ENCODE results near the gene NOVA1.

Gene NOVA1

DNA sequence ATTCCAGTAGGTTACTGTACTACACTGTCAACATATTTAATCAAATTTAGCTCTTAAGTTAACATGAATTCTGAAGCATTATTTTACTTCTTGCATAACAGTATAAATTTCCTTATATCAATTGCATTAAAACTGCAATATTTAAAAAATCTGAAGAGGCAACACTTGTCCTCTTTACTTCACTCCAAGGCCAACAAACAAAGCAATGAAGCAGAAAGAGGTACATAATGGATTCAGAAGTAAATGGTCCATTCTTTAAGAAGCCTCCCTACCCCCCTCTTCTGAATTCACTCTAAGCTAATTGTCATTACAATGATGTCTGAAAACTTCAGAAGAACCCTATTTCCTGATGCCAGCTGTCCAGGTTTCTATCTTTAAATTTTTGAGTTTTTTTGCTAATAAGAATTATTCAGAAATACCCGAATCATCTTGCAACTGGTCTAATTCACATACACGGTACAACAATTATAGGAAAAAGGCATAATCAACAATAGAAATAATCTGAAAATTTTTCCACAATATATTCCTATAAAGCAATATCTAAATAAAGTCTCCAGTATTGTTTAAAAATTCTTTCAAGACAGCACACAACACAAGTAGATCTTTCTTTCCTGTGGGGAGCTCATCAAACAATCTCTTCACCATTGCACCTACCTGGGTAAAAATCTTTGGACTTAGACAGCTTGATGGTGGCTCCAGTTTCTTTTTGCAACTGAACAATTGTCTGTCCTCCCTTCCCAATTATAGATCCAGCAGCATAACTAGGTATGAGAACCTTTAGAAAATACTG lies 2.9 kb downstream of the NOVA1 start:
- Histone ChIP-seq H3K27ac (ENCODE audit: low read depth in 2 of 2, low read length in 2 of 2) (no peak overlapping the region), H3K27me3 (ENCODE audit: control insufficient read depth in 2 of 2, insufficient read depth in 2 of 2, low read length in 2 of 2) (no peaks in the 10 kb centered on the region), H3K4me3 (ENCODE audit: low read length in 2 of 2) (peak overlapping the region in 1 of 2 donors; percentile 27), H3K9me3 (ENCODE audit: control insufficient read depth in 2 of 2, low read length in 2 of 2) (no peaks in the 10 kb centered on the region), H3K9ac (ENCODE audit: low read depth in 1 of 2, low read length in 2 of 2) (no peak overlapping the region), H3K4me1 (ENCODE audit: control insufficient read depth in 2 of 2, insufficient read depth in 2 of 2, low read length in 2 of 2) (peaks cover 0 to 4% of the 10 kb centered on the region in 2 donors), H3K36me3 (ENCODE audit: control insufficient read depth in 2 of 2, insufficient read depth in 2 of 2, low read length in 2 of 2) (no peaks in the 10 kb centered on the region)

DNA sequence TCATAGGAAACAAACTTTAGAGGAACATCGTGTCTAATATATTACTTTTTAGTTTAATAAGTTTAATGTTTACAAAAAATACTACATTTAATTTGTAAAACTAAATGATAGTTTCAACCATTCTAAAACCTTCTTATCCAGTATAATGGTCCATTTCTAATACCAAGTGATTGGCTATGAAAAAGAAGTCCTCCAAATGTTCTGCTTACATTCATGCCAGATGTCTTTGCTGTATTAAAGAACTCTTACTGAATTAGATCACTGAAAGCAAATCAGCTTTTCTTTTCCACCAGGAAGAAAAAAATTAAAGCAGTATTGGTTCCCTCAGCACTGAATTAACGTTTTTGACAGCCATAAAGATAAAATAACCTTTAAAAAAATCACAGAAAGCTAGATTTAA lies 3.7 kb downstream of the NOVA1 start:
- H3K9ac ChIP-seq (ENCODE audit: low read depth in 1 of 2, low read length in 2 of 2), result no peak overlapping the region
- no peaks in the 10 kb centered on the region for H3K9me3 ChIP-seq (ENCODE audit: control insufficient read depth in 2 of 2, low read length in 2 of 2)
- H3K4me1 ChIP-seq (ENCODE audit: control insufficient read depth in 2 of 2, insufficient read depth in 2 of 2, low read length in 2 of 2), result peaks cover 0 to 4% of the 10 kb centered on the region in 2 donors
- no peaks in the 10 kb centered on the region for H3K27me3 ChIP-seq (ENCODE audit: control insufficient read depth in 2 of 2, insufficient read depth in 2 of 2, low read length in 2 of 2)
- no peak overlapping the region for H3K27ac ChIP-seq (ENCODE audit: low read depth in 2 of 2, low read length in 2 of 2)
- no peak overlapping the region for H3K4me3 ChIP-seq (ENCODE audit: low read length in 2 of 2)
- H3K36me3 ChIP-seq (ENCODE audit: control insufficient read depth in 2 of 2, insufficient read depth in 2 of 2, low read length in 2 of 2), result no peaks in the 10 kb centered on the region

DNA sequence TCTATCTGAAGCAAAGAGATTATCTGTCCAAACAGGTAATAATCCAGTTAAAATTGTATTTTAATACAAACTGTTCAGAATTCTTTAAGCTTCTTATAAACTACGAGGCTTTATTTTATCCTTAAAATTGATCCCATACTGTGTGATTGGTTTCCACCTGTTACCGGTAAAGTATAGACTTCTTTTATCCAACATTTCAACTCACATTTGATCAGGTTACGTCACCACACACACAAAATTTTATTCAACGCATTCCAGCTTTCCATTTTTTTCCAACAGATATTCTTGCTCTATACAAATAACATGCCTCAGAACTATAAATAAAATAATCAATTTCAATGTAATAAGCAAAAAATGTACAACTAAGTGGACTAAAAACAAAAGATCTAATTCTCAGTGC lies 4.5 kb downstream of the NOVA1 start:
- no peak overlapping the region for H3K27ac ChIP-seq (ENCODE audit: low read depth in 2 of 2, low read length in 2 of 2)
- no peaks in the 10 kb centered on the region for H3K27me3 ChIP-seq (ENCODE audit: control insufficient read depth in 2 of 2, insufficient read depth in 2 of 2, low read length in 2 of 2)
- no peak overlapping the region for H3K4me3 ChIP-seq (ENCODE audit: low read length in 2 of 2)

DNA sequence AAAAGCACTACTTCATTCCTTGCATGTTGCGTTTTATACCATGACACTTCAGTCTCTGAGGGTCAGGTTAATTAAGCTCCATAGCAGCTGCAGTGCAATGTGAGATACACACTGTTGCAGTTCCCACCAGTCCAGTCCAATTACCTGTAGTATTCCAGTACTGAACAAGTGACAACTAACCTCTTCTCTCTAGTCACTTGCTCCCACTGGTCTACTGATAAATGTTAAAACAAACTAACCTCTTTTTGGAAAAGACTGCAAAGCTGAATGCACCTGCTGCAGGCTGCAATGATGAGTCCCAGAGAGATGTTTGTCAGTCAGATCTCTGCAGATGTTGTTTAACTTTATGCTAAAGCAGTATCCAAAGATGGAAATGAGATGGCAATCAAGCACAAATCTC lies 7.9 kb downstream of the NOVA1 start:
- H3K4me1 ChIP-seq (ENCODE audit: control insufficient read depth in 2 of 2, insufficient read depth in 2 of 2, low read length in 2 of 2), result no peaks in the 10 kb centered on the region
- H3K4me3 ChIP-seq (ENCODE audit: low read length in 2 of 2), result no peak overlapping the region
- no peaks in the 10 kb centered on the region for H3K9me3 ChIP-seq (ENCODE audit: control insufficient read depth in 2 of 2, low read length in 2 of 2)
- H3K27ac ChIP-seq (ENCODE audit: low read depth in 2 of 2, low read length in 2 of 2), result no peak overlapping the region
- H3K36me3 ChIP-seq (ENCODE audit: control insufficient read depth in 2 of 2, insufficient read depth in 2 of 2, low read length in 2 of 2), result no peaks in the 10 kb centered on the region
- no peak overlapping the region for H3K9ac ChIP-seq (ENCODE audit: low read depth in 1 of 2, low read length in 2 of 2)
- H3K27me3 ChIP-seq (ENCODE audit: control insufficient read depth in 2 of 2, insufficient read depth in 2 of 2, low read length in 2 of 2), result no peaks in the 10 kb centered on the region

More for the DNA sequence above, 4.5 kb downstream of the NOVA1 start:
- Histone ChIP-seq H3K36me3 (ENCODE audit: control insufficient read depth in 2 of 2, insufficient read depth in 2 of 2, low read length in 2 of 2) (no peaks in the 10 kb centered on the region), H3K9me3 (ENCODE audit: control insufficient read depth in 2 of 2, low read length in 2 of 2) (no peaks in the 10 kb centered on the region), H3K4me1 (ENCODE audit: control insufficient read depth in 2 of 2, insufficient read depth in 2 of 2, low read length in 2 of 2) (peaks cover 0 to 4% of the 10 kb centered on the region in 2 donors), H3K9ac (ENCODE audit: low read depth in 1 of 2, low read length in 2 of 2) (no peak overlapping the region)

DNA sequence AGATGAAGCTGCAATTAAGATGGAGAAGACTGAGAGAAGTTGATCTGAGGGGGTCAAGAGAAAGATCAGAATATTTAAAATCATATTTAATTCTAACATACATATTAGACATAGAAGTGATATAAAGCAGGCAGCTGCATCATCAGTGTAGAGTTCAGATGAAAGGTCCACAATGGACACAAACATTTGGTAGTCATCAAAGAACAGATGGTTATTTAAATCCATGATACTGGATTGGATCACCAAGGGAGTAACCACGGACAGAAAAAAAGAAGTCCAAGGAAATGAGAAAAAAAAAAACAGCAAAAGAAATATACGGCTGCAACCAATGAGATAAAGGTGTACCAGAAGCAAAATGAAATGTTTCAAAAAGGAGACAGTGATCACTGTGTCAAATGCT lies 20.1 kb downstream of the NOVA1 start:
- H3K36me3 ChIP-seq (ENCODE audit: control insufficient read depth in 2 of 2, insufficient read depth in 2 of 2, low read length in 2 of 2), result no peaks in the 10 kb centered on the region
- H3K9ac ChIP-seq (ENCODE audit: low read depth in 1 of 2, low read length in 2 of 2), result no peak overlapping the region
- no peak overlapping the region for H3K4me3 ChIP-seq (ENCODE audit: low read length in 2 of 2)
- no peak overlapping the region for H3K27ac ChIP-seq (ENCODE audit: low read depth in 2 of 2, low read length in 2 of 2)
- no peaks in the 10 kb centered on the region for H3K4me1 ChIP-seq (ENCODE audit: control insufficient read depth in 2 of 2, insufficient read depth in 2 of 2, low read length in 2 of 2)
- no peaks in the 10 kb centered on the region for H3K9me3 ChIP-seq (ENCODE audit: control insufficient read depth in 2 of 2, low read length in 2 of 2)
- no peaks in the 10 kb centered on the region for H3K27me3 ChIP-seq (ENCODE audit: control insufficient read depth in 2 of 2, insufficient read depth in 2 of 2, low read length in 2 of 2)

DNA sequence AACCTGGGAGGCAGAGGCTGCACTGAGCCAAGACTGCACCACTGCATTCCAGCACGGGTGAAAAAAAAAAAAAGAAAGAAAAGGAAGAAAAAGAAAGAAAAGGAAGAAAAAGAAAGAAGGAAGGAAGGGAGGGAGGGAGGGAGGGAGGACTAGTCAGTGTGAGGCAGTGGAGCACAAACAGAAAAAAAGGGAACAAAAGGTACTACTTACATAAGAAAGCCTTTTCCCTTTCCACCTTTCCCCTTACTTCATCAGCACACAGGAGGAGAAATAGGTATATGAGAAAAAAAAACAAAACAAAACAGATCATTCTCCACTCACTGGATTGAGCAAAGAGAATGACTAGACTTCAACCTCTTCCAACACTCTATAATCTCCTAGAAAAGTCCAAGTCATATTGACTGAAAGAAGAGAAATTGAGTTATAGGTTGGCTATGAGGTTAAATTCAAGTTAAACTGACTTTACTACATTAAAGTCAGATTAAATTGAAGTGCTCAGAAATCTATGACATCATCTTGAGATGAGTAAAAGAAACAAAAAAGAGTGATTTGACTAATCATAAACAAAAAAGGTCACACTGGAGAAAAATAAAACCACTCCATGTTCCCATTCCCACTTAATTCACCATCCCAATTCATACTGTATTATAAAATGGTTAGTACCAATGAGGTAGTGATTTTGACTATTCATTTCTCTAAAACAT lies 43.6 kb downstream of the NOVA1 start:
- Histone ChIP-seq H3K36me3 (ENCODE audit: control insufficient read depth in 2 of 2, insufficient read depth in 2 of 2, low read length in 2 of 2) (no peaks in the 10 kb centered on the region), H3K9ac (ENCODE audit: low read depth in 1 of 2, low read length in 2 of 2) (no peak overlapping the region), H3K27me3 (ENCODE audit: control insufficient read depth in 2 of 2, insufficient read depth in 2 of 2, low read length in 2 of 2) (no peaks in the 10 kb centered on the region), H3K4me1 (ENCODE audit: control insufficient read depth in 2 of 2, insufficient read depth in 2 of 2, low read length in 2 of 2) (no peaks in the 10 kb centered on the region), H3K4me3 (ENCODE audit: low read length in 2 of 2) (no peak overlapping the region), H3K27ac (ENCODE audit: low read depth in 2 of 2, low read length in 2 of 2) (no peak overlapping the region), H3K9me3 (ENCODE audit: control insufficient read depth in 2 of 2, low read length in 2 of 2) (no peaks in the 10 kb centered on the region)

DNA sequence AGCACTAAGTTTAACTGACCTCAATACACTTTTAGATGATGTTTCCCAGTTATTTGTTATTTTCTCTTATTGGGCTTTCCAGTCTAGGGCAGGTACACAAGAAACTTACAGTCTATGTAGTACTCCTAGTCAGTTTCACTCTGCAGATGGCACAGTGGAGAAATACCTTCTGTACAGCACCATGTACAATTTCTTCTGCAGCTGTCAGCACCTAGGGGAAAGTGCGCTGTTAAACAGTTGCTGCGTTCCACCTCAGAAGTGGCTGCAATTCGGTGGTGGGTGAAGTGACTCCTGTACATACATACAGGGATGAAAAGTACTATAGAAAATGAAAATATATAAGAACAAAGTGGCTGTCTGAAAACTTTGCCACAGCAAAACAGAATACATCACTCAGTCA lies 48.3 kb downstream of the NOVA1 start:
- Histone ChIP-seq H3K27ac (ENCODE audit: low read depth in 2 of 2, low read length in 2 of 2) (no peak overlapping the region), H3K27me3 (ENCODE audit: control insufficient read depth in 2 of 2, insufficient read depth in 2 of 2, low read length in 2 of 2) (no peaks in the 10 kb centered on the region), H3K4me1 (ENCODE audit: control insufficient read depth in 2 of 2, insufficient read depth in 2 of 2, low read length in 2 of 2) (no peaks in the 10 kb centered on the region)

DNA sequence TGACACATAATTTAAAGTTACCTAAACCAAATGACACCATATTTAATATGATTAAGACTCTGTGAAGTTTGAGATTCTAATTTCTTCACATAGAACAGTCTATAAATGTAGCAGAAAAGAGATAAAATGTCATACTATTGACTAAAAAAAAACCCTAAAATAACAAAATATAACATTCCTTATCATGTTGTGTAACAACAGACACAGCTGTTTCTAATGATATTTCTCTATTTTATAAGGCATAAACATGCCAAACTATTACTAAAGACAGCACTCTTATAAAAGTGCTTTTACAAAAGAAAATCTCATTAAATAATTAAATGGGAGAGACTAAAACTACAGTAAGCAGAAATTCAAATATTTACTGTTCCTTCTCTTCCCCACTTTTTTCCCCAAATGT lies 49.4 kb downstream of the NOVA1 start:
- Histone ChIP-seq H3K36me3 (ENCODE audit: control insufficient read depth in 2 of 2, insufficient read depth in 2 of 2, low read length in 2 of 2) (no peaks in the 10 kb centered on the region), H3K27me3 (ENCODE audit: control insufficient read depth in 2 of 2, insufficient read depth in 2 of 2, low read length in 2 of 2) (no peaks in the 10 kb centered on the region), H3K9me3 (ENCODE audit: control insufficient read depth in 2 of 2, low read length in 2 of 2) (no peaks in the 10 kb centered on the region), H3K4me3 (ENCODE audit: low read length in 2 of 2) (no peak overlapping the region), H3K9ac (ENCODE audit: low read depth in 1 of 2, low read length in 2 of 2) (no peak overlapping the region), H3K27ac (ENCODE audit: low read depth in 2 of 2, low read length in 2 of 2) (no peak overlapping the region), H3K4me1 (ENCODE audit: control insufficient read depth in 2 of 2, insufficient read depth in 2 of 2, low read length in 2 of 2) (no peaks in the 10 kb centered on the region)

More for the DNA sequence above, 48.3 kb downstream of the NOVA1 start:
- Histone ChIP-seq H3K9me3 (ENCODE audit: control insufficient read depth in 2 of 2, low read length in 2 of 2) (no peaks in the 10 kb centered on the region), H3K9ac (ENCODE audit: low read depth in 1 of 2, low read length in 2 of 2) (no peak overlapping the region), H3K4me3 (ENCODE audit: low read length in 2 of 2) (no peak overlapping the region), H3K36me3 (ENCODE audit: control insufficient read depth in 2 of 2, insufficient read depth in 2 of 2, low read length in 2 of 2) (no peaks in the 10 kb centered on the region)

DNA sequence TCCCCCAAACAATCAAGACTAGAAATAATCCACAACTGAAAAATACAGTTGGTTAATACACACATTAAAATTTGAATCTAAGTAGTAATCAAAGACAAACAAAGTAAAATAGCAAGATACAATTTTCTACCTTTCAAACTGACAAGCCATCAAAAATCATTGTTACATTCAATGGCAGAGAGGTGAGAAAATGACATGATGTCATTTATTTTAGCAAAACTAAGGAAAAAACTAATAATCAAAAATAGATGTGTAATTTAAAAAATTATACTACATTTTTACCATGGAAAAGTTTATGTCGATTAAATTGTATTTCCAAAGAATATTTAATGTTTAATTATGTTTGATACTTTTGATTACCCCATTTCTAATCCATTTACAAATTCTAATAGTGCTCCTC lies 59.7 kb downstream of the NOVA1 start:
- Histone ChIP-seq H3K9ac (ENCODE audit: low read depth in 1 of 2, low read length in 2 of 2) (no peak overlapping the region), H3K27me3 (ENCODE audit: control insufficient read depth in 2 of 2, insufficient read depth in 2 of 2, low read length in 2 of 2) (no peaks in the 10 kb centered on the region), H3K27ac (ENCODE audit: low read depth in 2 of 2, low read length in 2 of 2) (no peak overlapping the region), H3K36me3 (ENCODE audit: control insufficient read depth in 2 of 2, insufficient read depth in 2 of 2, low read length in 2 of 2) (no peaks in the 10 kb centered on the region), H3K4me3 (ENCODE audit: low read length in 2 of 2) (no peak overlapping the region), H3K4me1 (ENCODE audit: control insufficient read depth in 2 of 2, insufficient read depth in 2 of 2, low read length in 2 of 2) (no peaks in the 10 kb centered on the region), H3K9me3 (ENCODE audit: control insufficient read depth in 2 of 2, low read length in 2 of 2) (no peaks in the 10 kb centered on the region)

DNA sequence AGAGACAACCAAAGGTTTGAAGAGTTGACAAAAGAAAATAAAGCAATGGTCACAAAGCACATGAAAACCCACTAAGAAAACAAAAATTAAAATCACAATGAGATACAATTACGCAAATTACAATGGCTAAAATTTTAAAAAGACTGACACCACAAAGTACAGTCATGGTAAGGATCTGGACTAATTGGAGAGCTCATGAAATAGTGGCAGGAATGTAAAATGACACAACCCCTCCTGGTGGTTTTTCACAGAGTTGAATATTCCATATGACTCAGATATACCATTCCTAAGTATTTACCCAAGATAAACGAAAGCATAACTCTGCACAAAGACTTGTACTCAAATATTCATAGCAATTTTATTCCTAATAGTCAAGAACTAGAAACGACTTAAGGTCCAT lies 65.9 kb downstream of the NOVA1 start:
- Histone ChIP-seq H3K9ac (ENCODE audit: low read depth in 1 of 2, low read length in 2 of 2) (no peak overlapping the region), H3K27me3 (ENCODE audit: control insufficient read depth in 2 of 2, insufficient read depth in 2 of 2, low read length in 2 of 2) (no peaks in the 10 kb centered on the region), H3K4me3 (ENCODE audit: low read length in 2 of 2) (no peak overlapping the region), H3K4me1 (ENCODE audit: control insufficient read depth in 2 of 2, insufficient read depth in 2 of 2, low read length in 2 of 2) (no peaks in the 10 kb centered on the region), H3K9me3 (ENCODE audit: control insufficient read depth in 2 of 2, low read length in 2 of 2) (no peaks in the 10 kb centered on the region), H3K27ac (ENCODE audit: low read depth in 2 of 2, low read length in 2 of 2) (no peak overlapping the region), H3K36me3 (ENCODE audit: control insufficient read depth in 2 of 2, insufficient read depth in 2 of 2, low read length in 2 of 2) (no peaks in the 10 kb centered on the region)
